Ectodermal cell (in vitro differentiated cells): ENCODE results near the gene GOLGA2.

Source experiments
- H3K27ac ChIP-seq: 2 replicates; pipeline ENCODE4 v1.7.0; 2013; ENCODE audit warnings: mild to moderate bottlenecking, low read depth, low read length; ENCODE audit not compliant: insufficient read depth, poor library complexity, severe bottlenecking
- H3K27me3 ChIP-seq: 2 replicates; pipeline ENCODE4 v1.7.0; 2013; ENCODE audit warnings: mild to moderate bottlenecking, low read length; ENCODE audit not compliant: insufficient read depth, control insufficient read depth, poor library complexity, severe bottlenecking
- H3K36me3 ChIP-seq: one replicate; pipeline ENCODE4 v1.7.0; 2013; ENCODE audit warnings: low read length; ENCODE audit not compliant: control insufficient read depth, insufficient read depth
- H3K4me1 ChIP-seq: one replicate; pipeline ENCODE4 v1.7.0; 2013; ENCODE audit warnings: low read length; ENCODE audit not compliant: control insufficient read depth, insufficient read depth
- H3K4me3 ChIP-seq: 2 replicates; pipeline ENCODE4 v1.7.0; 2013; ENCODE audit warnings: low read depth, low read length, control low read depth; ENCODE audit not compliant: insufficient read depth
- H3K9me3 ChIP-seq: 2 replicates; pipeline ENCODE4 v1.7.0; 2013; ENCODE audit warnings: mild to moderate bottlenecking, low read length, moderate library complexity; ENCODE audit not compliant: control insufficient read depth
- WGBS, 2 experiments: methylation state at CpG; one replicate each; pipeline ENCODE4 v1.1.7; 2013; ENCODE audit warnings: missing lambda C conversion rate in 2 of 2; 5-methylcytosine and 5-hydroxymethylcytosine counted together

GOLGA2 gene

GRCh38 chr9:128316421-128316820, 40.6 kb upstream of the GOLGA2 start:
- H3K4me3 ChIP-seq: no peak overlapping the region
- 94 to 95% methylated on average over 9 of the region's 9 CpGs for WGBS, 2 experiments
- H3K27ac ChIP-seq: no peak overlapping the region
- no peaks in the 10 kb centered on the region for H3K27me3 ChIP-seq
- peaks cover 5% of the 10 kb centered on the region for H3K4me1 ChIP-seq
- no peaks in the 10 kb centered on the region for H3K9me3 ChIP-seq
- peaks cover 27% of the 10 kb centered on the region for H3K36me3 ChIP-seq

- Histone ChIP-seq H3K9me3 (no peaks in the 10 kb centered on the region), H3K4me1 (no peaks in the 10 kb centered on the region), H3K4me3 (no peak overlapping the region), H3K36me3 (peaks cover 38% of the 10 kb centered on the region), H3K27ac (no peak overlapping the region), H3K27me3 (no peaks in the 10 kb centered on the region)
- 98 to 100% methylated on average over 3 of the region's 4 CpGs for WGBS, 2 experiments
These were observed 38.9 kb upstream of the GOLGA2 start for GRCh38 chr9:128314697-128315096.

- no peaks in the 10 kb centered on the region for H3K4me1 ChIP-seq
- H3K27ac ChIP-seq: no peak overlapping the region
- H3K27me3 ChIP-seq: no peaks in the 10 kb centered on the region
- H3K36me3 ChIP-seq: peaks cover 37% of the 10 kb centered on the region
- 96 to 97% methylated on average over 10 of the region's 10 CpGs for WGBS, 2 experiments
- no peak overlapping the region for H3K4me3 ChIP-seq
- H3K9me3 ChIP-seq: no peaks in the 10 kb centered on the region
These were observed 34.7 kb upstream of the GOLGA2 start for GRCh38 chr9:128310461-128310860.

GRCh38 chr9:128309551-128309950, 33.7 kb upstream of the GOLGA2 start:
- Histone ChIP-seq H3K27me3 (no peaks in the 10 kb centered on the region), H3K36me3 (peaks cover 29% of the 10 kb centered on the region), H3K4me1 (no peaks in the 10 kb centered on the region), H3K4me3 (no peak overlapping the region), H3K9me3 (no peaks in the 10 kb centered on the region), H3K27ac (no peak overlapping the region)
- WGBS, 2 experiments: 94 to 96% methylated on average over 16 of the region's 16 CpGs

GRCh38 chr9:128304971-128305288, 29.1 kb upstream of the GOLGA2 start:
- peaks cover 17% of the 10 kb centered on the region for H3K36me3 ChIP-seq
- H3K9me3 ChIP-seq: no peaks in the 10 kb centered on the region
- no peaks in the 10 kb centered on the region for H3K4me1 ChIP-seq
- H3K27ac ChIP-seq: no peak overlapping the region
- H3K27me3 ChIP-seq: no peaks in the 10 kb centered on the region
- no peak overlapping the region for H3K4me3 ChIP-seq
- 83 to 85% methylated on average over 5 of the region's 5 CpGs for WGBS, 2 experiments

GRCh38 chr9:128304136-128304970, 28.5 kb upstream of the GOLGA2 start:
- Histone ChIP-seq H3K4me1 (no peaks in the 10 kb centered on the region), H3K9me3 (no peaks in the 10 kb centered on the region), H3K27me3 (no peaks in the 10 kb centered on the region), H3K36me3 (peaks cover 11% of the 10 kb centered on the region), H3K27ac (no peak overlapping the region), H3K4me3 (no peak overlapping the region)
- WGBS, 2 experiments: 85 to 88% methylated on average over 9 of the region's 9 CpGs

- H3K9me3 ChIP-seq: no peaks in the 10 kb centered on the region
- WGBS, 2 experiments: 91 to 92% methylated on average over 20 of the region's 20 CpGs
These were observed 23.0 kb upstream of the GOLGA2 start for GRCh38 chr9:128298535-128299482.

GRCh38 chr9:128297221-128297773, 21.5 kb upstream of the GOLGA2 start:
- Histone ChIP-seq H3K27me3 (no peaks in the 10 kb centered on the region), H3K4me3 (no peak overlapping the region), H3K27ac (no peak overlapping the region), H3K9me3 (no peaks in the 10 kb centered on the region), H3K36me3 (no peaks in the 10 kb centered on the region), H3K4me1 (no peaks in the 10 kb centered on the region)
- WGBS, 2 experiments: 93% methylated on average over 2 of the region's 2 CpGs

More at GRCh38 chr9:128298535-128299482, 23.0 kb upstream of the GOLGA2 start:
- Histone ChIP-seq H3K4me3 (no peak overlapping the region), H3K27me3 (no peaks in the 10 kb centered on the region), H3K36me3 (no peaks in the 10 kb centered on the region), H3K27ac (no peak overlapping the region), H3K4me1 (no peaks in the 10 kb centered on the region)

GRCh38 chr9:128296340-128297220, 20.8 kb upstream of the GOLGA2 start:
- Histone ChIP-seq H3K4me1 (no peaks in the 10 kb centered on the region), H3K27ac (no peak overlapping the region), H3K4me3 (no peak overlapping the region), H3K9me3 (no peaks in the 10 kb centered on the region), H3K36me3 (no peaks in the 10 kb centered on the region), H3K27me3 (no peaks in the 10 kb centered on the region)
- WGBS, 2 experiments: 92 to 95% methylated on average over 16 of the region's 16 CpGs
